ENCODE results near the gene YIPF3. TPM values are rescaled to one million over a fixed set of nuclear protein-coding genes. Genes with fewer than 3 reads are reported as not detected.

Gene YIPF3
- total and polyA plus RNA-seq, 2 experiments from 2014 or later = 190 to 252 TPM

DNA sequence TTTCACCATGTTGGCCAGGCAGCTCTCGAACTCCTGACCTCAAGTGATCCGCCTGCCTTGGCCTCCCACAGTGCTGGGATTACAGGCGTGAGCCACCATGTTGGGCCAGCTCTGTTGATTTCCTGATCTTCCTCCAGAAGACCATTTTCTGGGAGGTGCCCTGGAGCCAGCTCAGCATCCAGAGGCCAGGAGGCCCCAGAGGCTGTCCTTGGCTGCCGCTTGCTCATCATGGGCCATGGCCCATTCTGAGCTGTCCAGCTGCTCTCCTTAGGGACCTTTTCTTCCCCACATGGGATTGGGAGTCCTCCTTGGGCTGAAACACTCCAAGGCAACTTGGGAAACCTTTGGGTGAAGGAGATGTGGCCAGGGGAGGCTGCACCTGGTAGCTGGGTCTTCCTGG lies 22.0 kb downstream of the YIPF3 start:
- H3K9me3 ChIP-seq (ENCODE audit: low read depth) = no peaks in the 10 kb centered on the region
- H2AFZ ChIP-seq = no peak overlapping the region
- H3K79me2 ChIP-seq (ENCODE audit: insufficient read depth) = peaks cover 38% of the 10 kb centered on the region
- no peak overlapping the region for H3K9ac ChIP-seq
- no peaks in the 10 kb centered on the region for H3K27me3 ChIP-seq (replicated peaks; ENCODE audit: insufficient read depth)
- H3K4me3 ChIP-seq = no peak overlapping the region
- in situ Hi-C loops (cut with MboI) = no loop called here
- H3F3A ChIP-seq (ENCODE audit: insufficient read depth) = peaks cover 19% of the 10 kb centered on the region
- no peak for DNase-seq
- peaks cover 12% of the 10 kb centered on the region for H3K36me3 ChIP-seq (ENCODE audit: low read depth)
- 69 to 71% methylated on average over 4 of the region's 4 CpGs for WGBS, 2 experiments (ENCODE audit: low coverage in 1 of 2, low lambda C conversion rate in 2 of 2, missing lambda C conversion rate in 2 of 2)
- no peaks in the 10 kb centered on the region for H3K9me2 ChIP-seq (ENCODE audit: insufficient read depth)
- no peak overlapping the region for H3K27ac ChIP-seq
- H4K20me1 ChIP-seq (ENCODE audit: insufficient read depth) = no peaks in the 10 kb centered on the region
- TF ChIP-seq EZH2 (IDR thresholded peaks at IDR 0.05; ENCODE audit: insufficient read depth, poor library complexity, severe bottlenecking) = no peak
- H3K4me2 ChIP-seq (ENCODE audit: unreplicated experiment) = no peak overlapping the region
- peaks cover 59% of the 10 kb centered on the region for H3K4me1 ChIP-seq (ENCODE audit: insufficient read depth)

DNA sequence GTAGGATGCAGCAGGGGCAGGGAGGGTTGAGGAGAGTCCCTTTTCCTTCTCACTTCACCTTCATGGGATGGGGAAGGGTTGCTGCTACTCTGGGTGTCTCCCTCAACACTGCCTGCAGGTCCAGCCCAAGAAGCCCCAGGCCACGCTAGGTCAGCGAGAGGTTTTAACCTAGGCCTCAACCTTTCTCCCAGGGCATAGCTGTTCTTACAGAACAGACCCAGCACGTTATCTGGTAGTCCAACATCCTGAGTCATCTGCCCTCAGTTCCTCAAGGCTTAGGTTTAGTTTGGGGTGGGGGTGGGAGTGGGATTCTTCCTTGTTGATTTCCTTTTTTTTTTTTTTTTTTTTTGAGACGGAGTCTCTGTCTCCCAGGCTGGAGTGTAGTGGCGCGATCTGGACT lies 22.4 kb downstream of the YIPF3 start:
- no peak overlapping the region for H2AFZ ChIP-seq
- in situ Hi-C loops (cut with MboI) = no loop called here
- no peak overlapping the region for H3K27ac ChIP-seq
- peaks cover 61% of the 10 kb centered on the region for H3K4me1 ChIP-seq (ENCODE audit: insufficient read depth)
- no peaks in the 10 kb centered on the region for H3K9me2 ChIP-seq (ENCODE audit: insufficient read depth)
- no peak overlapping the region for H3K4me3 ChIP-seq
- 94 to 98% methylated on average over 5 to 6 of the region's 6 CpGs for WGBS, 2 experiments (ENCODE audit: low coverage in 1 of 2, low lambda C conversion rate in 2 of 2, missing lambda C conversion rate in 2 of 2)
- no peak for DNase-seq
- H3K4me2 ChIP-seq (ENCODE audit: unreplicated experiment) = no peak overlapping the region
- H3F3A ChIP-seq (ENCODE audit: insufficient read depth) = peaks cover 19% of the 10 kb centered on the region
- H3K27me3 ChIP-seq (replicated peaks; ENCODE audit: insufficient read depth) = no peaks in the 10 kb centered on the region
- H3K9me3 ChIP-seq (ENCODE audit: low read depth) = no peaks in the 10 kb centered on the region
- no peak overlapping the region for H3K9ac ChIP-seq
- H3K36me3 ChIP-seq (ENCODE audit: low read depth) = peaks cover 8% of the 10 kb centered on the region; the same call in 1 of the 2 replicates
- H4K20me1 ChIP-seq (ENCODE audit: insufficient read depth) = no peaks in the 10 kb centered on the region
- TF ChIP-seq EZH2 (IDR thresholded peaks at IDR 0.05; ENCODE audit: insufficient read depth, poor library complexity, severe bottlenecking) (no peak), EZH2phosphoT487 (IDR thresholded peaks at IDR 0.05; ENCODE audit: insufficient read depth, low read depth) (no peak)
- peaks cover 38% of the 10 kb centered on the region for H3K79me2 ChIP-seq (ENCODE audit: insufficient read depth)

DNA sequence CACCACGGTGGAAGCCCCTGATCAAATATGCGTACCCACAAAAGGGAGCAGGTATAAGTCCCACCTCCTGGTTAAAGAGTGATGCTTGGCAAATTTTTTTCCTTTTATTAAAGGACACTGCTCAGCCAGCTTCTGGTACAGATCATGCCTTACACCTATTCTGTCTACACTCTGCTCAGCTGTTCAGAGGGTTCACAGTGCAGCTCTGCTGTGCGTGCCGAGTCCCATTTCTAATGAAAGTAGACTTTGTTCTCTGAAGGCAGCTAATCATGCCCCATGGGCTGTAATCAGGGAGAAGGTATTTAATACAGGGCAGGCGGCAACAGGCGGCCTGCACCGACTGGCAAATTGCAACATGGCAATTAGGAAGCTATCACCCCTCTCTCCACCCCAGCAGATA lies 22.9 kb downstream of the YIPF3 start:
- Histone ChIP-seq H3F3A (ENCODE audit: insufficient read depth) (peaks cover 19% of the 10 kb centered on the region), H3K9ac (no peak overlapping the region), H3K79me2 (ENCODE audit: insufficient read depth) (peaks cover 38% of the 10 kb centered on the region), H3K36me3 (ENCODE audit: low read depth) (peaks cover 8% of the 10 kb centered on the region; the same call in 1 of the 2 replicates), H3K4me2 (ENCODE audit: unreplicated experiment) (no peak overlapping the region), H4K20me1 (ENCODE audit: insufficient read depth) (no peaks in the 10 kb centered on the region), H3K9me3 (ENCODE audit: low read depth) (no peaks in the 10 kb centered on the region), H3K4me3 (no peak overlapping the region), H3K4me1 (ENCODE audit: insufficient read depth) (peaks cover 66% of the 10 kb centered on the region), H3K9me2 (ENCODE audit: insufficient read depth) (no peaks in the 10 kb centered on the region), H2AFZ (no peak overlapping the region), H3K27ac (no peak overlapping the region), H3K27me3 (replicated peaks; ENCODE audit: insufficient read depth) (no peaks in the 10 kb centered on the region)
- TF ChIP-seq EZH2phosphoT487 (IDR thresholded peaks at IDR 0.05; ENCODE audit: insufficient read depth, low read depth) = no peak
- no peak for TF ChIP-seq EZH2 (IDR thresholded peaks at IDR 0.05; ENCODE audit: insufficient read depth, poor library complexity, severe bottlenecking)
- 98 to 100% methylated on average over 7 of the region's 7 CpGs for WGBS, 2 experiments (ENCODE audit: low coverage in 1 of 2, low lambda C conversion rate in 2 of 2, missing lambda C conversion rate in 2 of 2)
- in situ Hi-C loops (cut with MboI) = no loop called here
- DNase-seq = no peak

DNA sequence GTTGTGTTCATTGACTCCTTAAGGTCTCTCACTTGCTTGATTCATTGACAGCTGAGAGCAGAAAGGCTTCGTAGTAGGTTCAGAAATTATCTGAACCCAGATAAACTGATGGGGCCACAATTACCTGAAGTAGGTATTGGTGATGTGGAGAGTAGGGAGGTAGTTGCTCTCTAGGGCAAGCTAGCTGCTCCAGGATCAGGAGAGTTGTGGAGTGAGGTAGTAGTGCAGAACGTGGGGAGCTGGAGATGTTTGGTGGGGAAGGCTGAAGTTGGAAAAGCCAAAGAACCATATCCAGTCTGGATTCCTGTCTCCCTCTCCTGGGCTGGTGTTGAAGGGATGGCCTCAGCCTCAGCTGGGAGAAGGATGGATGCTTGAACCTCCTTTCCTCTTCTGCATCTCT lies 23.5 kb downstream of the YIPF3 start:
- Histone ChIP-seq H3K9me2 (ENCODE audit: insufficient read depth) (no peaks in the 10 kb centered on the region), H3K4me3 (peak overlapping the region; percentile 51), H3K36me3 (ENCODE audit: low read depth) (peaks cover 2% of the 10 kb centered on the region; the same call in 1 of the 2 replicates), H3K9ac (peak overlapping the region; percentile 33), H2AFZ (no peak overlapping the region), H3K9me3 (ENCODE audit: low read depth) (no peaks in the 10 kb centered on the region), H3K27me3 (replicated peaks; ENCODE audit: insufficient read depth) (no peaks in the 10 kb centered on the region), H3F3A (ENCODE audit: insufficient read depth) (peaks cover 19% of the 10 kb centered on the region), H3K4me1 (ENCODE audit: insufficient read depth) (peaks cover 72% of the 10 kb centered on the region), H3K79me2 (ENCODE audit: insufficient read depth) (peaks cover 37% of the 10 kb centered on the region), H4K20me1 (ENCODE audit: insufficient read depth) (no peaks in the 10 kb centered on the region), H3K4me2 (ENCODE audit: unreplicated experiment) (peak overlapping the region; percentile 74), H3K27ac (peak overlapping the region; percentile 55)
- in situ Hi-C loops (cut with MboI) = no loop called here
- 59 to 80% methylated on average over 2 of the region's 2 CpGs for WGBS, 2 experiments (ENCODE audit: low coverage in 1 of 2, low lambda C conversion rate in 2 of 2, missing lambda C conversion rate in 2 of 2)
- no peak for DNase-seq
- TF ChIP-seq EZH2 (IDR thresholded peaks at IDR 0.05; ENCODE audit: insufficient read depth, poor library complexity, severe bottlenecking) (no peak), EZH2phosphoT487 (IDR thresholded peaks at IDR 0.05; ENCODE audit: insufficient read depth, low read depth) (no peak)

DNA sequence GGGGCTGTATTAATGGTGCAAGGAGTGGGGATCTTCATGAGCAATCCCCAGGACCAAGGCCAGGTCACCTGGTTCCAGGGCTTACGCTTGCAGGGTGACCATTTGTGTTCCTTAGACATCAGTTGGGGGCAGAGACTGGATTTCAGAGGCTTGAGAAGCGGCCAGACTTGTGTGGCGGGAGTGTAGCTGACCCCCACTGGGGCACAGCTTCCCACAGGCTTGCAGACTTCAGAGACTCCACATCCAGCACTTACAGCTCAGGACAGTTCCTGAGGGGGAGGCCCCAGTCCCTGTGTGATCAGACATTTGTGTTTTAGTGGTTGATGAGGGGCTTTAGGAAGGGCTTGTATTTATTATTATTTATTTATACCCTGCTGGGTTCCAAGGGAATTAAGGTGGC lies 24.1 kb downstream of the YIPF3 start:
- peak overlapping the region; percentile 6; the same call in 1 of the 2 replicates for H2AFZ ChIP-seq
- peaks cover 22% of the 10 kb centered on the region for H3F3A ChIP-seq (ENCODE audit: insufficient read depth)
- in situ Hi-C loops (cut with MboI) = no loop called here
- H3K4me3 ChIP-seq = peak overlapping the region; percentile 51
- DNase-seq = peak; percentile 67
- TF ChIP-seq EZH2 (IDR thresholded peaks at IDR 0.05; ENCODE audit: insufficient read depth, poor library complexity, severe bottlenecking) = no peak
- no peak for TF ChIP-seq EZH2phosphoT487 (IDR thresholded peaks at IDR 0.05; ENCODE audit: insufficient read depth, low read depth)
- H3K9me3 ChIP-seq (ENCODE audit: low read depth) = no peaks in the 10 kb centered on the region
- H3K9ac ChIP-seq = peak overlapping the region; percentile 33
- peaks cover 76% of the 10 kb centered on the region for H3K4me1 ChIP-seq (ENCODE audit: insufficient read depth)
- 6 to 10% methylated on average over 3 of the region's 3 CpGs for WGBS, 2 experiments (ENCODE audit: low coverage in 1 of 2, low lambda C conversion rate in 2 of 2, missing lambda C conversion rate in 2 of 2)
- H3K27ac ChIP-seq = peak overlapping the region; percentile 55
- no peaks in the 10 kb centered on the region for H3K27me3 ChIP-seq (replicated peaks; ENCODE audit: insufficient read depth)
- H3K4me2 ChIP-seq (ENCODE audit: unreplicated experiment) = peak overlapping the region; percentile 74
- H3K79me2 ChIP-seq (ENCODE audit: insufficient read depth) = peaks cover 31% of the 10 kb centered on the region
- no peaks in the 10 kb centered on the region for H3K36me3 ChIP-seq (ENCODE audit: low read depth)
- no peaks in the 10 kb centered on the region for H3K9me2 ChIP-seq (ENCODE audit: insufficient read depth)
- no peaks in the 10 kb centered on the region for H4K20me1 ChIP-seq (ENCODE audit: insufficient read depth)
